GM21423 (cell line): Measurements from ENCODE around the gene DGKD.
"Not testable (repeated sequence)": the region's sequence is repeated elsewhere in the genome, so short reads cannot be mapped to it uniquely, and the experiment has no call there.

Experiments
- ATAC-seq: cut with Tn5 transposase; IDR thresholded peaks from one replicate; pipeline ENCODE4 v1.9.1; 2021; ENCODE audit warnings: mild to moderate bottlenecking, moderate library complexity; ENCODE audit not compliant: unreplicated experiment

DGKD gene

GRCh38 chr2:233358947-233359346 lies 4.7 kb downstream of the DGKD start:
- ATAC-seq = no peak

DNA sequence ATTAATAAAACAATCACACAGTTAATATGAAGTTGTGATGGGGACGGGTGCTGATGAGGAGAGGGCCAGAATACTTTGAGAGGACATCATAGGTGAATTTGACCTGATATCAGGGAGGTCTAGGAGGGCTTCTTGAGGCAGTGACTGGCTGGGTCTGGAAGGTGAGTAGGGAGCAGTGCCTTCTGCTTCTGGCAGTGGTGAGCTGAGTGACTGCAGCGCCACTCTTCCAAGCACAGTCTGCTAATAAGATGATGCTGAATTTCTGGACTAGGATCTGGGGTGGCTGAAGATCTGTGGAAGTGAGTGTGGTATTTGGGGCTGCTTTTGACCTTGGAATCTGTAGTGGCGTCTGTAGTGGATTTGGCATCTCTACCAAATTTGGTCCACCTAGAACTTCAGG lies 5.5 kb downstream of the DGKD start:
- ATAC-seq = no peak

GRCh38 chr2:233360771-233361176 lies 6.5 kb downstream of the DGKD start:
- ATAC-seq = no peak

- ATAC-seq = no peak
Measured at GRCh38 chr2:233361297-233361696, 7.0 kb downstream of the DGKD start.

GRCh38 chr2:233362742-233363141 lies 8.4 kb downstream of the DGKD start:
- no peak for ATAC-seq

DNA sequence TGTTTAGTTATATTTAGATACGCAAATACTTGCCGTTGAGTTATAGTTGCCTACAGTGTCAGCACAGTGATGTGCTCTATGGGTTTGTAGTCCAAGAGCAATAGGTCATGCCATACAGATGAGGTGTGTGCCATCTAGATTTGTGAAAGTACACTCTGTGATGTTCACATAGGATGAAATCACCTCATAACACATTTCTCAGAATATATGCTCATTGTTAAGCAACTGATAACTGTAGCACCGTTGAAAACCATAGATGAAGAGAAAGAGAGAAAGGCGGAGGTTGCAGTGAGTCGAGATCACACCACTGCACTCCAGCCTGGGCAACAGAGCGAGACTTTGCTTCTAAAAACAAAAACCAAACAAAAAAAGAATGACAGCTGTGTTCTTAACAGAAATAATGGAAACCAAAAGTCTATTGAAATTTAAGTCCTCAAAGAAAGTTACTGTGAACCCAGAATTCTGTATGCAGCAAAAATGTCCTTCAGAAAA lies 9.5 kb downstream of the DGKD start:
- no peak for ATAC-seq

DNA sequence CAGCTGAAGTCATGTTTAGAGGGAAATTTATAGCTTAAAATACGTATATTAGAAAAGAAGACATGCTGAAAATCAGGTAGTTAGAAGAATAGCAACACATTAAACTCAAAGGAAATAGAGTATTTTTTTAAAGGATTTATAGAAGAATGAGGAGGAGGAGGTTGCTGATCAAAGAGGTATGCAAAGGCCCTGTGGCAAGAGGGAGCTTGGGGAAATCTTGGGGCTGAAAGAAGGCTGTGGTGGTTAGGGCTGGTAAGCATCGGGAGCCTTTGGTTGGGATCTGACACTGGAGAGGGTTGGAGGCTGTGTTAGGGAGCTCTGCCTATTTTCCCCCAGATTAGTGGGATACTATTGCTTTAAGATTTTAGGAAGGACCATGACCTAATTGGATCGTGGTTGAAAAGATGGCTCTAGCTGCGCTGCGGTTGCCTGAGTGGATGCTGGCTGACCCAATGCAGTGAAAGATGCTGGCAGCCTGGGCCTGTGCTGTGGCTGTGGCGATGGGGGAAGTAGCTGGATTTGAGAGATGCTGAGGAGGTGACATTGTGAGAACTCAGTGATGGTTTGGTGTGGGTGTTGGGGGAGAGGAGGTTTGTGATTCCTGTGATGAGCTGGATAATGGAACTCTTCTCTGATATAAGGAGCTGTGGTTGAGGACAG lies 11.7 kb downstream of the DGKD start:
- ATAC-seq = no peak

DNA sequence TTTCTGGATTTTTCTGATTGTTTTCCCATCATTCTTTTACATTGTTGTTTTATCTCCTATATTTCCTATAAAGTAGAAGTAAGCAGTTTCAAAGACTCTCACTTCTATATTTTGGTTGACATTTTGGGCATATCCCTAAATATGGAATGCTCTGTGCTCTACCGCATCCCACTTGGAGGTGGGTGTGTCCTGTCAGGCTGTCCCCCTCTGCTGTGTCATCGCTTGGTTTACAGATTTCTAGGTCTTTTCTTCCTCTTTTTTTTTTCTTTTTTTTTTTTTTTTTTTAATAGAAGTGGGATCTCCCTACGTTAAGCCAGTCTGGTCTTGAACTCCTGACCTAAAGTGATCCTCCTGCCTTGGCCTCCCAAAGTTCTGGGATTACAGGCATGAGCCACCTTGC lies 13.3 kb downstream of the DGKD start:
- ATAC-seq = no peak

DNA sequence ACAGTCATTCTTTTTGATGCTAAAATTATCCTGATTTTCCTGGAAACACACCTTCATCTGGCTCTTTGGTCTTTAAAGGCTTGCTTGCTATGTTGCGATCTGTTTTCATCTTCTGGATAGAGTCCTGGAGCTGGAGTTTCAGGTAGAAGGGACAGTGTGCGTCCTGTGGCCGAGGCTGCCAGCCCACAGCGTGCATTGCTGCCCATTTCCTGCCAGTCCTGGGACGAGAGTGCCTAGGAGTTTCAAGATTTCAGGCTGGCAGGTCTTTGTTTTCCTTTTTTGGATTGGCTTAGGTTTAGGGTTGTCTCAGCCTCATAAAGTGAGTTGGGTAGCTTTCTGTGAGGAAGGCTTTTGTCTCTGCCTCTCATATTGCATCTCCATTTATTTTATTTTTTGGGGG lies 14.5 kb downstream of the DGKD start:
- ATAC-seq = no peak

DNA sequence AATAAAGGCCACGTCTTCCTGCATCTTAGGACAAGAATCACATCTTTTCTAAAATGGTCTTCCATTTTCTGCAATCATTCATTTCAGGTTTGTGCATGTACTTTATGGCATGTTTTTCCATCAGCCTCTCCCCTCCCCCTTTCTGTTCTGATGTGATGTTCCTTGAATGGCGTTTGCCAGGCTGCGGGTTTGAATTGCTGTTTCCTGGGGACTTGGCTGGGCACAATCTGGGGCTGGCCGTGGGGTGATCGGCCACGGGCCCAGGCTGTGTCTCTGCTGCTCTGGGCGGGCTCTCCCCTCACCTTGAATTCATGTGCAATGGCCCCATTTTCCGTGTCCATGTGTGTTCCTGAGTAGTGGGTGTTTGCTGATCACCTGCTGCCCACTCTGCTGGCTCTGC lies 15.2 kb downstream of the DGKD start:
- no peak for ATAC-seq

DNA sequence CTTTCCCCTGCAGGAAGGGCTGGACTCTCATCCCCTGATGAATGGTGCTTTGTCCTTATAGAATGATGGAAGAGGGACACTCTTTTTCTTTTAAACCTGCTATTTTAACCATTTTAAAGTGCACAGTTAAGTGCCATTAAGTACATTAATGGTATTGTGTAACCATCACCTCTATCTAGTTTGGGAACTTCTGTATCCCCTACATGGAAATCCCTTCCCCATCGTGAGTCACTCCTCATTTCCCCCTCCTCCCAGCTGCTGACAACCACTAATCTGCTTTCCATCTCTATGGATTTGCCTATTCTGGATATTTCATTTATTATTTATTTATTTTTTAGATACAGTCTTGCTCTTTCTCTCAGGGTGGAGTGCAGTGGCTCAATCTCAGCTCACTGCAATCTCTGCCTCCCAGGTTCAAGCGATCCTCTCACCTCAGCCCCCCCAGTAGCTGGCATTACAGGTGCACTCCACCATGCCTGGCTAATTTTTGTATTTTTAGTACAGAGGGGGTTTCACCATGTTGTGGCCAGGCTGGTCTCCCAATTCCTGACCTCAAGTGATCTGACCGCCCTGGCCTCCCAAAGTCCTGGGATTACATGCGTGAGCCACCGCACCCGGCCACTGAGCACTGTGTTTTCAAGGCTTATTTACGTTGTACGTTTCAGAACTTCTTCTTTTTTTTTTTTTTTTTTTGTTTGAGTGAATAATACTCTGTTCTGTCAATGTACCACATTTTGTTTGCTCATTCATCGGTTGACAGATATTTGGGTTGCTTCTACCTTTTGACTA lies 15.8 kb downstream of the DGKD start:
- ATAC-seq = no peak

DNA sequence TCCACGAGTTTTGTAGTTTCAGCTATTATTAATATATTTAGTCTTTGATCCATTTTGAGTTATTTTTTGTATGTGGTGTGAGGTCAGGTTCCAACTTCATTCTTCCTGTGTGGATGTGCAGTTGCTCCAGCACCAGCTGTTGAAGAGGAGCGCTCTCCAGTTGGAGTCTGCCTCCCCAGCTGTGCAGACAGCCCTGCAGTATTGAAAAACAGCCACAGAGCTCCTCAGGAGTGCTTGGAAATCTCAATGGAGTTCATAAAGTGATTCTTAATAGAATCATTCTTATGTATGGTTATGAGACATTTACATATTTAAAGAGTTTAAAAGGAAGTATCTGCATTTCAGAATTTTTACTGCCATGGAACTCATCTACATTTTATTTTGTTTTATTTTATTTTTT lies 17.3 kb downstream of the DGKD start:
- ATAC-seq = no peak

DNA sequence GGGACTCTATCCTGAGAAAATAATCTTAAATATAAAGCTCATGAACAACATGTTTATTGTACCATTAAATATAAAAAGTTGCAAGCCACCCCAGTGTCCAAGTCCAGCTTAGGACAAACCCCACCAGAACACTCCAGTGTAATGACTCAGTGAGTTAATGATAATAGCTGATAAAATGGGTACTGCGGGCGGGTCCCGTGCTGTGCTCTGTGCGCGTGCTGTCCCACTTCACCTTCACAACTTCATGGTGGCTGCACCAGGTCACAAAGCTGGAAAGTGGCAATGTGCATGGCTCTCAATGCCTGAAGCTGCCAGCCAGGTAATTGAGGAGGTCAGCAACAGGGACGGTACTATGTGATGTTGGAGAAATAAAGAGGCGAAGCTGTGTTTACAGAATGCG lies 18.6 kb downstream of the DGKD start:
- no peak for ATAC-seq

GRCh38 chr2:233373316-233373715 lies 19.0 kb downstream of the DGKD start:
- ATAC-seq = no peak

- not testable (repeated sequence) for ATAC-seq
Measured at GRCh38 chr2:233374776-233375175, 20.5 kb downstream of the DGKD start.

DNA sequence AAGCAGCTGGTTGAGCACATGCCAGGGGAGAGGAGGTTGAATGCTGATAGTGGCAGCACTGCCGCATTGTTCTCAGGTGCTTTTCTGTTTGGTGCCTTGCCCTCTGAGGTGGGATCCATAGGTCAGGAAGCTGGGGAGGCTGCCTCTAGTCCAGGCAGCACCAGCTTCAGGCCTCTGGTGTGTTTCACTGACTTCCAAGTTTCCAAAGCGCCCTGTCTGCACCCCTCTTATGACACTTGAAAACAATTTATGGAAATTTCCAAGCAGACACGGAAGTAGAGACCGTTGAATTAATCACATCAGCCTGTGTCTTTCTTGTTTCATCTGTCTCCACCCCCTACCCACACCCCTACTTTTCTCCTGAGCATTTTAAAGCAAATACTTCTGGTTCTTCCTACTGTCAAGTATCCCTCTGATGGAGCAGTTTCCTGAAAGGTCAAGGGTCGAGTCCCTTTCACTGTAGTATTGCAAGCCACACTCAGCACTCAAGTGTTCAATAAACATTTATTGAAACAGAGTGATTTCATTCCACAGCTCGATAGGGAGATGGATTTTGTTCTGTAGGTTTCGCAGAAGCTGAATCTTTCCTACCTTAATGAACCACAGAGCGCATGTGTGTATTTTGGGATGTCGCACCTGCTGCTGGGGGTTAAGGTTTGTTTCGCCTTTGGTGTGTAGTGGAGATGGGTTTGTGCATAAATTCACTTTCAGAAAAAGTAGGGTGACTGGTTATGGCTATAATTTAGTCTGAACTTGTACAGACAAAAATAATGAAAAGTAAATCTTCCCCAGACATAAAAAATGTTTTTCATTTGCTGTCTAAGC lies 21.4 kb downstream of the DGKD start:
- ATAC-seq = no peak

- ATAC-seq = no peak
Measured at GRCh38 chr2:233379034-233379433, 24.7 kb downstream of the DGKD start.

GRCh38 chr2:233379441-233379840 lies 25.1 kb downstream of the DGKD start:
- no peak for ATAC-seq

DNA sequence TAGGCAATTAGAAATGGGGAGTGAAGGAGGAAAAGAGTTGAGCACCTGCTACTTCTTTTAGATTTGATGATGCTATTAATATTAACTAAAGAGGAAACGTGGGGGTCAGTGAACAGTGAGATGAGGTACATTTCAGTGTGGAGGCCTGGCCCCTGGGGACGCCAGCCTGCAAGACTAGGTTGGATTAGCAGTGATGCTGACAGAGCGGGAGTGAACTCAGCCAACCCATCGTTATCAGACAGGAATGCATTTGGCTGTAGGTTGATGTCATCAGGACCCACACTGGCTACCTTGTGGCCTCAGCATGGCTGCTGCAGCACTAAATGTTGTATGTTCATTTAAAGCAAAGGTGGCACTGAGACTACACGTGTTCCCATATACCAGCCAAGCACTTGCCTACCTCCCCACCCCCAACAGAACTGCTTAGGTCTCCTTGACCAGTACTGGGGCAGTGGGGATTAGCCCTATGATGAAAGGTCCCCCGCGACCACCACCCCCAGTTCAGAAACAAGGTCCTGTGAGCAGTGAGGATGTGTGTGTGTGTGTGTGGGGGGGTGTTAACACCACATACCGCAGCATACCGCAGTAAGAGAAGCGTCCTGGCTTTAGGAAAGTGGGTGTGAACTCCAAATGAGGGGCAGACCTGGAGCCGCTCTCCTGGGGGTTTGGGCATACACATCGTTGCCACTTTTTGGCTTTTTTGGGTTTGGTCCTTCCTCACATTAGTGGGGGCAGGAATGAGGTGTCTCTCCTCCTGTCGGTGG lies 26.0 kb downstream of the DGKD start:
- ATAC-seq = peak; percentile 61

- no peak for ATAC-seq
Measured at GRCh38 chr2:233380995-233381637, 26.8 kb downstream of the DGKD start.
